PC-9 (cell line): ENCODE data around the gene ITGAX. TPM values are rescaled to one million over a fixed set of nuclear protein-coding genes. Genes with fewer than 3 reads are reported as not detected.

ENCODE experiments used
- BruUV-seq: library from RNA; stranded (reverse); fragments of 400-500 nt; replicated peaks from 2 replicates; lab custom pipeline; 2021; lab: Mats Ljungman, UMichigan
- CTCF ChIA-PET: fragments of 300-600 bp; sonication (Branson Sonifier 250); formaldehyde crosslinking; loops from one replicate; lab custom pipeline; 2022; ENCODE audit warnings: antibody characterized with exemption; lab: Charles Lee
- POLR2A ChIA-PET: fragments of 300-600 bp; sonication (Branson Sonifier 250); formaldehyde crosslinking; loops from one replicate; lab custom pipeline; 2022; ENCODE audit warnings: antibody characterized with exemption; ENCODE audit not compliant: unreplicated experiment; lab: Charles Lee
- DNase-seq, 2 experiments: peaks; one replicate each; pipeline versions ENCODE4 v3.0.0 to v3.0.0-alpha.2; 2015 to 2022; ENCODE audit warnings: mixed read lengths in 1 of 2
- H2AFZ ChIP-seq: fragments of 200-600 bp; sonication (generic); 2 replicates; pipeline ENCODE4 v1.8.1; 2017; ENCODE audit warnings: antibody characterized with exemption
- H3F3A ChIP-seq: fragments of 200-600 bp; sonication (generic); 2 replicates; pipeline ENCODE4 v1.8.1; 2017; ENCODE audit warnings: antibody characterized with exemption, mild to moderate bottlenecking, low read depth; ENCODE audit not compliant: insufficient read depth
- H3K27ac ChIP-seq: fragments of 200-600 bp; sonication (generic); 2 replicates; pipeline ENCODE4 v1.6.1; 2016; ENCODE audit warnings: mixed run types
- H3K27me3 ChIP-seq: fragments of 200-600 bp; sonication (generic); 2 replicates; pipeline ENCODE4 v1.6.1; 2016; ENCODE audit warnings: low read depth, mixed run types; ENCODE audit not compliant: insufficient read depth
- H3K36me3 ChIP-seq: fragments of 200-600 bp; sonication (generic); 2 replicates; pipeline ENCODE4 v1.6.1; 2016; ENCODE audit warnings: low read depth, mixed run types
- H3K4me1 ChIP-seq: fragments of 200-600 bp; sonication (generic); replicated peaks from 2 replicates; pipeline ENCODE4 v1.6.1; 2016; ENCODE audit warnings: mixed run types; ENCODE audit not compliant: insufficient read depth
- H3K4me2 ChIP-seq: fragments of 200-600 bp; sonication (generic); 2 replicates; pipeline ENCODE4 v1.6.1; 2017; ENCODE audit warnings: mixed run types
- H3K4me3 ChIP-seq: fragments of 200-600 bp; sonication (generic); 2 replicates; pipeline ENCODE4 v1.6.1; 2016; ENCODE audit warnings: mixed run types
- H3K79me2 ChIP-seq: fragments of 200-600 bp; sonication (generic); 2 replicates; pipeline ENCODE4 v1.6.1; 2017; ENCODE audit warnings: low read depth, mixed run types
- H3K9me2 ChIP-seq: fragments of 200-600 bp; sonication (generic); 2 replicates; pipeline ENCODE4 v1.8.1; 2017; ENCODE audit warnings: mild to moderate bottlenecking; ENCODE audit not compliant: insufficient read depth
- H3K9me3 ChIP-seq: fragments of 200-600 bp; sonication (generic); 2 replicates; pipeline ENCODE4 v1.8.1; 2016; ENCODE audit warnings: low read depth; ENCODE audit not compliant: insufficient read depth
- H4K20me1 ChIP-seq: fragments of 200-600 bp; sonication (generic); 2 replicates; pipeline ENCODE4 v1.8.1; 2017; ENCODE audit not compliant: insufficient read depth
- EZH2 ChIP-seq: fragments of 200-600 bp; sonication (generic); IDR thresholded peaks from 2 replicates; pipeline ENCODE4 v1.8.0; 2017; ENCODE audit warnings: antibody characterized with exemption, low read depth
- intact Hi-C: fragments of 100-400 bp; cut with micrococcal nuclease; formaldehyde crosslinking; loops from one replicate; pipeline ENCODE4 v1.10.0; 2022; ENCODE audit not compliant: unreplicated experiment
- total RNA-seq: library from RNA; stranded (reverse); gene quantifications from 2 replicates; pipeline ENCODE4 v1.2.3, GENCODE V29; 2021
- TF ChIP-seq, protein P1 (sequence below): fragments of 200-600 bp; sonication (generic); conservative IDR thresholded peaks from 2 replicates; pipeline ENCODE4 v1.6.1; 2017; ENCODE audit warnings: mixed run types, antibody characterized with exemption, mild to moderate bottlenecking, moderate library complexity

The ITGAX gene
- total RNA-seq, 1 experiment from 2014 or later = 1.1 TPM

DNA sequence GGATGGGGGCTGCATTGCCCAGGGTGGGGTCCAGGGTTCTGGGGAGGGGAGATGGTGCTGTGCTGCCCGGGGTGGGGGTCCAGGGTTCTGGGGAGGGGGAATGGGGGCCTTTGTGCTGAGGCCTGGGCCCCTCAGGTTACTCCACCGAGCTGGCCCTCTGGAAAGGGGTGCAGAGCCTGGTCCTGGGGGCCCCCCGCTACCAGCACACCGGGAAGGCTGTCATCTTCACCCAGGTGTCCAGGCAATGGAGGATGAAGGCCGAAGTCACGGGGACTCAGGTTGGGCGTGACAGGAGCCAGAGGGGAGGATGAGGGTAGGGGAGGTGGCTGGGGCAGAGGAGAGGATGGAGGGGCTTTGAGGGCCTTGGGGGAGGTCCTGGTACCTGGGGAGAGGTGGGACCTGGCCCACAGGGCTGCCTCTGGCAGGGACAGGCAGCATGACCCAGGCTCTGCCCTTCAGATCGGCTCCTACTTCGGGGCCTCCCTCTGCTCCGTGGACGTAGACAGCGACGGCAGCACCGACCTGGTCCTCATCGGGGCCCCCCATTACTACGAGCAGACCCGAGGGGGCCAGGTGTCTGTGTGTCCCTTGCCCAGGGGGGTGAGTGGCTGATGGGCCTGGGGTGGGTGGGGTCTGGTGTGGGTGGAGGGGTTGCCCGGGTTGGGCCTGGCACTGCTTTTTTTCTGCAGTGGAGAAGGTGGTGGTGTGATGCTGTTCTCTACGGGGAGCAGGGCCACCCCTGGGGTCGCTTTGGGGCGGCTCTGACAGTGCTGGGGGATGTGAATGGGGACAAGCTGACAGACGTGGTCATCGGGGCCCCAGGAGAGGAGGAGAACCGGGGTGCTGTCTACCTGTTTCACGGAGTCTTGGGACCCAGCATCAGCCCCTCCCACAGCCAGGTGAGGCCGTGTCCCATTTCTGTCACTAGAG lies 7.8 kb downstream of the ITGAX start:
- no peak overlapping the region for H3K4me3 ChIP-seq
- H3F3A ChIP-seq = no peaks in the 10 kb centered on the region
- intact Hi-C loops = no loop called here
- no peaks in the 10 kb centered on the region for H3K9me3 ChIP-seq
- peaks cover 17% of the 10 kb centered on the region; the same call in 1 of the 2 replicates for H3K27me3 ChIP-seq
- ChIA-PET POLR2A (no interaction called here), CTCF (no interaction called here)
- H3K4me2 ChIP-seq = no peak overlapping the region
- H2AFZ ChIP-seq = no peak overlapping the region
- no peaks in the 10 kb centered on the region for H3K36me3 ChIP-seq
- H3K27ac ChIP-seq = no peak overlapping the region
- H3K79me2 ChIP-seq = no peaks in the 10 kb centered on the region
- H4K20me1 ChIP-seq = no peaks in the 10 kb centered on the region
- TF ChIP-seq, protein P1, sequence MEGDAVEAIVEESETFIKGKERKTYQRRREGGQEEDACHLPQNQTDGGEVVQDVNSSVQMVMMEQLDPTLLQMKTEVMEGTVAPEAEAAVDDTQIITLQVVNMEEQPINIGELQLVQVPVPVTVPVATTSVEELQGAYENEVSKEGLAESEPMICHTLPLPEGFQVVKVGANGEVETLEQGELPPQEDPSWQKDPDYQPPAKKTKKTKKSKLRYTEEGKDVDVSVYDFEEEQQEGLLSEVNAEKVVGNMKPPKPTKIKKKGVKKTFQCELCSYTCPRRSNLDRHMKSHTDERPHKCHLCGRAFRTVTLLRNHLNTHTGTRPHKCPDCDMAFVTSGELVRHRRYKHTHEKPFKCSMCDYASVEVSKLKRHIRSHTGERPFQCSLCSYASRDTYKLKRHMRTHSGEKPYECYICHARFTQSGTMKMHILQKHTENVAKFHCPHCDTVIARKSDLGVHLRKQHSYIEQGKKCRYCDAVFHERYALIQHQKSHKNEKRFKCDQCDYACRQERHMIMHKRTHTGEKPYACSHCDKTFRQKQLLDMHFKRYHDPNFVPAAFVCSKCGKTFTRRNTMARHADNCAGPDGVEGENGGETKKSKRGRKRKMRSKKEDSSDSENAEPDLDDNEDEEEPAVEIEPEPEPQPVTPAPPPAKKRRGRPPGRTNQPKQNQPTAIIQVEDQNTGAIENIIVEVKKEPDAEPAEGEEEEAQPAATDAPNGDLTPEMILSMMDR = no peak
- no peak for TF ChIP-seq EZH2
- H3K9me2 ChIP-seq = no peaks in the 10 kb centered on the region
- BruUV-seq = no TSS peak
- no peak for DNase-seq
- no peaks in the 10 kb centered on the region for H3K4me1 ChIP-seq

DNA sequence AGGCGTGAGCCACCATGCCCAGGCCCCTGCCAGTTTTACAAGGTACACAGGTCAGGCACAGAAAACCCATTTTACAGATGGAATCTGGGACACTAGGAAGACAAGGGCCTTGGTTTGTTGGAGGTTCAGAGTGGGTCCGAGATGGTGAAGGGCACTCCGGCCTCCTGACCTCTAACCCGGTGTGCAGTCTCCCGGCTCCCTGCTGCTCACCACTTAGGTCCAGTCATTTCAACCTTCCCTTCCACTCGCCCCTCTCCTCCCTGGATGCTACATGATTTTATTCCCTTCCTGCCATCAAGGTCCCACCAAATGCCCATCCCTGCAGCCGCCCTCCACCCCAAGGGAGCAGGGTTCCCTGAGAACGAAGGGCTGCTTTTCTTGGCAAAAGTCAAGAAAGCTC lies 8.7 kb downstream of the ITGAX start:
- TF ChIP-seq, protein P1 = no peak
- no peak for TF ChIP-seq EZH2
- intact Hi-C loops = no loop called here
- H3K27ac ChIP-seq = no peak overlapping the region
- H3K79me2 ChIP-seq = no peaks in the 10 kb centered on the region
- no peak overlapping the region for H3K4me2 ChIP-seq
- peaks cover 21% of the 10 kb centered on the region; the same call in 1 of the 2 replicates for H3K27me3 ChIP-seq
- no peaks in the 10 kb centered on the region for H4K20me1 ChIP-seq
- H2AFZ ChIP-seq = no peak overlapping the region
- no peaks in the 10 kb centered on the region for H3K4me1 ChIP-seq
- ChIA-PET CTCF (no interaction called here), POLR2A (no interaction called here)
- no peaks in the 10 kb centered on the region for H3K9me3 ChIP-seq
- no peaks in the 10 kb centered on the region for H3K36me3 ChIP-seq
- BruUV-seq = no TSS peak
- DNase-seq = no peak
- H3F3A ChIP-seq = no peaks in the 10 kb centered on the region
- H3K9me2 ChIP-seq = no peaks in the 10 kb centered on the region
- H3K4me3 ChIP-seq = no peak overlapping the region

GRCh38 chr16:31364421-31364820 lies 9.4 kb downstream of the ITGAX start:
- Histone ChIP-seq H3K4me3 (no peak overlapping the region), H3K4me1 (no peaks in the 10 kb centered on the region), H3K27ac (no peak overlapping the region), H3K79me2 (no peaks in the 10 kb centered on the region), H3F3A (no peaks in the 10 kb centered on the region), H3K27me3 (peaks cover 21% of the 10 kb centered on the region; the same call in 1 of the 2 replicates), H4K20me1 (no peaks in the 10 kb centered on the region), H2AFZ (no peak overlapping the region), H3K9me3 (no peaks in the 10 kb centered on the region), H3K9me2 (no peaks in the 10 kb centered on the region), H3K4me2 (no peak overlapping the region), H3K36me3 (no peaks in the 10 kb centered on the region)
- ChIA-PET POLR2A (no interaction called here), CTCF (no interaction called here)
- TF ChIP-seq, protein P1 = no peak
- no peak for TF ChIP-seq EZH2
- DNase-seq = no peak
- intact Hi-C loops = no loop called here
- BruUV-seq = no TSS peak
